Stimulated activated CD4-positive, alpha-beta T cell treated with anti-CD3 and anti-CD28 coated beads, Interleukin-15, amount 100 ng/mL, for 48 hours (primary cell): ENCODE data around the gene NUP160.
"Not testable (repeated sequence)": the region's sequence is repeated elsewhere in the genome, so short reads cannot be mapped to it uniquely, and the experiment has no call there.

Source experiments
- DNase-seq, 2 donors: peaks; one replicate each; pipeline ENCODE4 v3.0.0-alpha.2; 2020; ENCODE audit warnings: low read depth in 2 of 2

The NUP160 gene

GRCh38 chr11:47791774-47792430, 56.2 kb downstream of the NUP160 start:
- no peak for DNase-seq

DNA sequence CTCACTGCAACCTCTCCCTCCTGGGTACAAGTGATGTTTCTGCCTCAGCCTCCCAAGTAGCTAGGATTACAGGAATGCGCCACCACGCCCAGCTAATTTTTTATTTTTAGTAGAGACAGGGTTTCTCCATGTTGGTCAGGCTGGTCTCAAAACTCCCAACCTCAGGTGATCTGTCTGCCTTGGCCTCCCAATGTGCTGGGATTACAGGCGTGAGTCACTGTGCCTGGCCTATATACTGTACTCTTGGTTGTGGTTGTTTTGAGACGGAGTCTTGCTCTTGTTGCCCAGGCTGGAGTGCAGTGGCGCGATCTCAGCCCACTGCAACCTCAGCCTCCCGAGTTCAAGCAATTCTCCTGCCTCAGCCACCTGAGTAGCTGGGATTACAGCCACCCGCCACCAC, 58.1 kb downstream of the NUP160 start:
- not testable (repeated sequence) for DNase-seq

DNA sequence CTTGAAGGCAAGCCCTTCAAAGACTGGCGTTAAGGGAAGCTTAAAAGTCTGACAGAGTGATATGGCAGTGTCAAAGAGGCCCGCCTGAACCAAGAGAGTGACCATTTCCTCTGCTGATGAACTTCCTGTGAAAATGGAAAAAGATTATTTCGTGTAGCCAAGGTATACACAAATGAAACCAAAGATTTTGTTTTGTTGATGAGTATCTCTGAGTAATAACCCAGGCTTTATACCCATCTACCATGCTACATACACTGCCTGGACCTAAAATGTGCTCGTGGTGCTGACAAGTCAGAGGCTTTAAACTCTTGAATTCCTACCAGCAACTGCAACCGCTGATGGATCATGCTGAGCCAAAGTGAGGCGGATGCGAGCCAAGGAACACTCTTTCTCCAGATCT, 60.0 kb downstream of the NUP160 start:
- no peak for DNase-seq

GRCh38 chr11:47786373-47786772, 61.8 kb downstream of the NUP160 start:
- DNase-seq, result no peak

GRCh38 chr11:47784785-47785381, 63.3 kb downstream of the NUP160 start:
- no peak for DNase-seq

DNA sequence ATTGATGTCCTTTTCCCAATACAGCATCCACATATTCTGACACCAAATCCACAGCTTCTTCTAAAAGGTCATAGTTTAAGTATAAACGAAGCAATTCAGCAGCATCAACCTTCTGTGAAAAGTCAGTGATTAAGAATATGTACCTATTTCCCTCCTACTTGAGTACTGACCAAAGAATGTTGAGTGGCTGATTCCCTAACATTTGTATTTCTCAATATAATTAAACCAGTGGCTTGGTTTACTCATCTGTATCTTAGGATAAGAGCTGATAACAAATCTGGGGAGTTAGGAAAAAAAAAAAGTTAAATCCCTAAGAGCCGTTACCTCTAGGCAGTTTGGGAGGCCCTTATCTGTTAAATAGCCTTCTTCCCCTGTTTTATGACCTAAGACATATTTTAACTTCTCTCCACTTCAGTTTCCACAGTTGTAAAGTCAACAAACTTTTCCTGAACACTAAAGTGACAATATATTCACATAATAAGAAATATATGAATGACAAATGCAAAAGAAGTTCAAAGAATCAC, 65.0 kb downstream of the NUP160 start:
- DNase-seq, result no peak

DNA sequence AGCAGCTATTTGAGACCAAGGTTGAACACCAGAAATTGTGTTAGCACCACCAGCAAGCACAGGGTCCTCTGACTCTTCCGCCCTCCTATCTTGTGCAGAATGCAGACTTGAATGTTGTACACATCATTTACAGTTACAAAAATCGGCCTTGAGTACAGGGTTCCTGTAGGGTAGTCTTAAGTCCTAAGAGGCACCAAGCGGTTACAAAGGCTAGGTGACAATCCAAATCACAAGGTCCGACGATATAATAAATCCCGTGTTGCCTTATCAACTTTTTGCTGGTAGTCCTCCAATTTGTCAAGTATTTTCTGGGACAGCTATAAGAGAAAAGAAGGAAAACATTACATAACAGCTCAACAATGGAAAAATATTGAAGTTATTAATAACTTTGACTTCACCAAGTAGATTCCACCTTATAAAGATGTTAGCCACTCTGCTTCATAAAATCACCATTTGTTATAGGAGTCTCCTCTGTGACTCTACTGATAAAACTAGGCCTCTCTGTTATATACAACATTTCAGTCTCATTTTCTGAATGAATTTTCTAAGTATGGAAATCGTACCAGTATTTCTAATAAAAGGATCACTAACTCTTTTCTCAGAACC, 69.2 kb downstream of the NUP160 start:
- DNase-seq, result no peak

DNA sequence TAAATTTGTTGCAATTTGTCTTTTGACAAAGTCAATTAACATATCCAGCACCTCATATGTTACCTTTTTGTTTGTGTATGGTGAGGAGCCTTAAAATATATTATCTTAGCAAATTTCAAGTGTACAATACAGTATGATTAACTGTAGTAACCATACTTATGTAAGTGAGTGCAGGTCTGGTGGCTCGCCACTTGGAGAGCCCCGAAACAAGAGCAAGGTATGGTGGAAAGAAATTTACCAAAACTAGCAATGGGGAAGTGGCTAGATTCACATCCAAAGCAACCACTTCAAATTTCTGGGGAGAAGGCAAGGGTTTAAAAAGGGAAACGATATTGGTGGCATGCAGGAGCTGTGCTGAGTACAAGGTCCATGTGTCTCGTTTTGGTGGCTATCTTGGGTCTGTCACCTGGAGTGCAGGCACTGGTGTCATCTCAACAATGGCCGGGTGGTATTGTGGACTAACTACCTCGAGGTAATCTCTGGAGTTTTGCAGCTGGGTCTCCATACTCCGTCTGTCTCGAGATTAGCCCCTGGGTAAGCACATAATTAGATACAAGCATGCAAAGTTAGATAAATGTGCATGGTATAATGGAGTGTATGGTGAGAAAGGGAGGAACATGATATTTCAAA, 72.8 kb downstream of the NUP160 start:
- no peak for DNase-seq

DNA sequence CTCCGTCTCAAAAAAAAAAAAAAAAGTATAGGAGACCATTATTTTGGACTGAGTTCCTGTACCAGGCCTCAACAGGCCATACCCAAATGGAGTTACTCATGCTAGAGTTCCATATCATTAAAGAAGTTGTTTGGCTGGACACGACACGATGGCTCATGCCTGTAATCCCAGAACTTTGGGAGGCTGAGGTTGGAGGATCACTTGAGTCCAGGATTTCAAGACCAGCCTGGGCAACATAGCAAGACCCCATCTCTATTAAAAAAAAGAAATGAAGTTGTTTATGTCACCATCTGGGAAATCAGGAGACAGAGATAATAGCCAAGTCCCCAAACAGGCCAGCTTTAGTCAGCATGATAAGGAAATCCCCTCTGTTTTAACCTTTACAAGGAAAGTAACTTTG, 74.3 kb downstream of the NUP160 start:
- DNase-seq, result no peak

GRCh38 chr11:47769556-47769955, 78.6 kb downstream of the NUP160 start:
- DNase-seq, result not testable (repeated sequence)

DNA sequence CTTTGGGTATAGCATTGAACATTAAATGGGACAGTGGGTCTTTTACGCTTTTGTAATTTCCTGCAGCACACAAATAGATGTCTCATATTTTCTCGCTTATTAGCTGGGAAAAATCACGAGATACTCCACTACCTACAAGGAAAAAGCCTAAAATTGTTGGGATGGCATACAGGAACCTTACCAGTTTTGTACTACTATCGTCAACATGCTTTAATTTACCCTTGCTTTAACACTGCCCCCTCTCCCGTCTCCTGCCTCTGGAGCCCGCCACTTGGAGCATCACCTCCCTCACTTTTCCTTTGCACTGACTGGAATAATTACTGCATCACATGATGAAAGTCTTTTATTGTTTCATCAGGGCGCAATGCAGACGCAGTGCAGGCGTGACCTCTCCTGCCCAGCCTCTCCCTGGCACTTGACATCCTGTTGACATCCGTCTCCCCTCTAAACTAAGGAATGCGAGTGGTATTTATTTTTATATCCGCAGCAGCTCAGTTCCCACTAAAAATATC, 80.0 kb downstream of the NUP160 start:
- DNase-seq, result peak; percentile 7

- peak; percentile 72 to 73 for DNase-seq
These were observed 81.5 kb downstream of the NUP160 start for GRCh38 chr11:47766509-47767227.

GRCh38 chr11:47765086-47765485, 83.1 kb downstream of the NUP160 start:
- DNase-seq, result no peak

DNA sequence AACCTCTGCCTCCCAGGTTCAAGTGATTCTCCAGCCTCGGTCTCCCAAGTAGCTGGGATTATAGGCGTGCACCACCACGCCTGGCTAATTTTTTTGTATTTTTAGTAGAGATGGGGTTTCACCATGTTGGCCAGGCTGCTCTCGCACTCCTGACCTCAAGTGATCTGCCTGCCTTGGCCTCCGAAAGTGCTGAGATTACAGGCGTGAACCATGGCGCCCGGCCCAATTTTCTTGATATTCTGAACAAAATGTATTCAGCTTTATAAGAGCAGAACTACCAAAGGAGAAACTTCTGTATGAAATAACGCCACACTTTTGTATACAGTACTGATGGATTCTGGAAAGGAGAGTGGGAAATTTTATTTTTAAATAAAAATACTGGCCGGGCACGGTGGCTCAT, 88.9 kb downstream of the NUP160 start:
- DNase-seq, result not testable (repeated sequence)

GRCh38 chr11:47756208-47756607, 91.9 kb downstream of the NUP160 start:
- no peak for DNase-seq

- DNase-seq, result no peak
These were observed 97.4 kb downstream of the NUP160 start for GRCh38 chr11:47750725-47751124.

GRCh38 chr11:47742494-47742893, 105.7 kb downstream of the NUP160 start:
- not testable (repeated sequence) for DNase-seq

GRCh38 chr11:47737817-47738216, 110.3 kb downstream of the NUP160 start:
- not testable (repeated sequence) for DNase-seq

DNA sequence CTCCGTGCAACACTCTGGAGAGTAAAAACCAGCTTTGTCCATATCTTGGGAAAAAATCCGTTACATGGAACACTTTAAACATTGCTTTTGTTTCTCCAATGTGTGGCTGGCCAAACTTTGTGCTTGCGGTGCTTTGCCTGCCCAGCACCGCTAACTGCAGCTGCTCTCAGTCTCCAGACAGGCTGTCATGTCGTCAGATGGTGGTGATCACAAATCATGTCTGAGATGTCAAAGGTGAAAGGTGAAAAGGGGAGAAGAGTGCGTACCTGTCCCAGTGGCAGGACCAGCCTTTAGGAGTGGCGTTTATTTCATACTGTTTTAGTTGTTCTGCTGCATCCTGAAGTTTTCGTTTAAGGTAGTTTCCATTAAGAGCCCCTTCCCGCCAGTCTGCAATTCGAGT, 115.9 kb downstream of the NUP160 start:
- DNase-seq, result no peak

DNA sequence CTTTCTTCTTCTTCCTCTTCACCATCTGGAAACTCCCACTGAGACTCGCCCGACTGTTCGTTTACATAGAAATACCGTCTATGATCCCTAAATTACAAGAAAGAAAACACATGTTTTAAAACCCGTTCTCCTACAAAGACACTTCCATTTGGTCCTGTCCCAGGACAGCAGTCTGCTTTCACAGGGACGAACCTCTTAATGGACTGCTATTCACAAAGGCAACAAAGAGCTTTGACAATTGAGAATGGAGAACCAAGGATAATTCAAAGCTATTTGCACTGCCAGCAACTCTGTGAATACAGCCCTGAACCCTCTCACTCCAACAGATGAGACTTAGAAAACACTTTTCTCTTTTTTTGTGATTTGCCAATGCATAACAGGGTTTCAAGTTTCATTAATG, 116.7 kb downstream of the NUP160 start:
- no peak for DNase-seq
